Neural crest cell (in vitro differentiated cells): ENCODE measurements around the gene PPIL3. TPM values are rescaled to one million over a fixed set of nuclear protein-coding genes. Genes with fewer than 3 reads are reported as not detected.
A peak's percentile ranks its signal among the peaks of the same experiment; 100 is the strongest.
"Not testable (repeated sequence)": the region's sequence is repeated elsewhere in the genome, so short reads cannot be mapped to it uniquely, and the experiment has no call there.

Experiments
- DNase-seq: peaks from one replicate; pipeline ENCODE4 v3.0.0; 2021; ENCODE audit warnings: low read depth, mixed read lengths, low spot score
- H3K27ac Mint-ChIP-seq: one replicate; pipeline ENCODE4 v1.8.0; 2021; ENCODE audit warnings: mild to moderate bottlenecking, mixed read lengths; ENCODE audit not compliant: unreplicated experiment
- H3K27me3 Mint-ChIP-seq: 2 replicates; pipeline ENCODE4 v1.8.0; 2021; ENCODE audit warnings: low read depth, mild to moderate bottlenecking, mixed read lengths
- H3K36me3 Mint-ChIP-seq: 2 replicates; pipeline ENCODE4 v1.8.0; 2021; ENCODE audit warnings: low read depth, mild to moderate bottlenecking, mixed read lengths
- H3K4me1 Mint-ChIP-seq: 2 replicates; pipeline ENCODE4 v1.8.0; 2021; ENCODE audit warnings: mixed read lengths
- H3K4me3 Mint-ChIP-seq: one replicate; pipeline ENCODE4 v1.8.0; 2021; ENCODE audit warnings: mild to moderate bottlenecking, mixed read lengths
- H3K9me3 Mint-ChIP-seq: 2 replicates; pipeline ENCODE4 v1.8.0; 2021; ENCODE audit warnings: mixed read lengths
- CTCF ChIP-seq: fragments of 200-600 bp; sonication (generic); conservative IDR thresholded peaks from 2 replicates; pipeline ENCODE4 v1.5.0; 2021; ENCODE audit warnings: antibody characterized with exemption, mild to moderate bottlenecking
- total RNA-seq: library from RNA; stranded (reverse); gene quantifications from 2 replicates; pipeline ENCODE4 v1.2.1, GENCODE V29; 2021

Gene PPIL3
- total RNA-seq, 1 donor from 2014 or later, result 59.7 TPM

- H3K9me3 Mint-ChIP-seq, result no peaks in the 10 kb centered on the region
Measured at GRCh38 chr2:200913654-200914053, 24.8 kb upstream of the PPIL3 start.

GRCh38 chr2:200909958-200910357, 21.1 kb upstream of the PPIL3 start:
- H3K9me3 Mint-ChIP-seq, result no peaks in the 10 kb centered on the region
- H3K4me1 Mint-ChIP-seq, result no peaks in the 10 kb centered on the region
- H3K36me3 Mint-ChIP-seq, result peaks cover 9% of the 10 kb centered on the region
- no peak for TF ChIP-seq CTCF
- DNase-seq, result no peak
- H3K4me3 Mint-ChIP-seq, result no peak overlapping the region
- no peaks in the 10 kb centered on the region for H3K27me3 Mint-ChIP-seq
- no peak overlapping the region for H3K27ac Mint-ChIP-seq

More at GRCh38 chr2:200913654-200914053, 24.8 kb upstream of the PPIL3 start:
- Mint-ChIP-seq H3K4me3 (no peak overlapping the region), H3K4me1 (no peaks in the 10 kb centered on the region), H3K27ac (no peak overlapping the region), H3K36me3 (peaks cover 13% of the 10 kb centered on the region), H3K27me3 (no peaks in the 10 kb centered on the region)
- TF ChIP-seq CTCF, result no peak
- no peak for DNase-seq

- DNase-seq, result peak; percentile 58
- H3K27ac Mint-ChIP-seq, result no peak overlapping the region
- H3K9me3 Mint-ChIP-seq, result no peaks in the 10 kb centered on the region
- peak; percentile 70 for TF ChIP-seq CTCF
- H3K4me3 Mint-ChIP-seq, result no peak overlapping the region
- no peaks in the 10 kb centered on the region for H3K4me1 Mint-ChIP-seq
- no peaks in the 10 kb centered on the region for H3K27me3 Mint-ChIP-seq
- H3K36me3 Mint-ChIP-seq, result no peaks in the 10 kb centered on the region
Measured at GRCh38 chr2:200905618-200906296, 16.9 kb upstream of the PPIL3 start.

- H3K4me1 Mint-ChIP-seq, result no peaks in the 10 kb centered on the region
- peak; percentile 81 for TF ChIP-seq CTCF
Measured at GRCh38 chr2:200901459-200902072, 12.7 kb upstream of the PPIL3 start.

GRCh38 chr2:200899482-200899881, 10.6 kb upstream of the PPIL3 start:
- Mint-ChIP-seq H3K9me3 (no peaks in the 10 kb centered on the region), H3K27ac (no peak overlapping the region), H3K4me3 (no peak overlapping the region), H3K4me1 (no peaks in the 10 kb centered on the region), H3K36me3 (peaks cover 12% of the 10 kb centered on the region), H3K27me3 (no peaks in the 10 kb centered on the region)
- TF ChIP-seq CTCF, result no peak
- DNase-seq, result no peak

More at GRCh38 chr2:200901459-200902072, 12.7 kb upstream of the PPIL3 start:
- no peaks in the 10 kb centered on the region for H3K9me3 Mint-ChIP-seq
- H3K36me3 Mint-ChIP-seq, result peaks cover 7% of the 10 kb centered on the region
- DNase-seq, result peak; percentile 57
- H3K27me3 Mint-ChIP-seq, result no peaks in the 10 kb centered on the region
- H3K4me3 Mint-ChIP-seq, result no peak overlapping the region
- no peak overlapping the region for H3K27ac Mint-ChIP-seq

- H3K4me1 Mint-ChIP-seq, H3K9me3 Mint-ChIP-seq, H3K36me3 Mint-ChIP-seq, H3K27me3 Mint-ChIP-seq, H3K27ac Mint-ChIP-seq, DNase-seq: not testable (repeated sequence)
- H3K4me3 Mint-ChIP-seq, result peak overlapping the region; percentile 18
Measured at GRCh38 chr2:200881715-200882249, 7.1 kb downstream of the PPIL3 start.
